GM23338 (cell line): ENCODE measurements around the gene POP4. TPM values are rescaled to one million over a fixed set of nuclear protein-coding genes. Genes with fewer than 3 reads are reported as not detected.

ENCODE experiments used
- ATAC-seq: fragments of 200-7000 bp; cut with Tn5 transposase; 3 replicates; pipeline ENCODE4 v1.9.1; 2020
- DNase-seq: peaks from one replicate; pipeline ENCODE4 v3.0.0-alpha.2; 2015; ENCODE audit warnings: low spot score
- H2AFZ ChIP-seq: fragments of 200-600 bp; sonication (generic); 2 replicates; pipeline ENCODE4 v1.8.0; 2016; ENCODE audit warnings: antibody characterized with exemption, mild to moderate bottlenecking, moderate library complexity
- H3F3A ChIP-seq: fragments of 200-600 bp; sonication (generic); replicated peaks from 2 replicates; pipeline ENCODE4 v1.8.0; 2017; ENCODE audit warnings: antibody characterized with exemption, mixed run types, low read depth
- H3K27ac ChIP-seq: fragments of 200-600 bp; sonication (generic); 2 replicates; pipeline ENCODE4 v1.6.1; 2016; ENCODE audit warnings: low read depth
- H3K27me3 ChIP-seq: fragments of 200-600 bp; sonication (generic); 2 replicates; pipeline ENCODE4 v1.8.0; 2016; ENCODE audit warnings: mild to moderate bottlenecking, mixed run types, moderate library complexity; ENCODE audit not compliant: insufficient read depth
- H3K36me3 ChIP-seq: fragments of 200-600 bp; sonication (generic); 2 replicates; pipeline ENCODE4 v1.8.0; 2016; ENCODE audit warnings: mild to moderate bottlenecking; ENCODE audit not compliant: insufficient read depth
- H3K4me1 ChIP-seq: fragments of 200-600 bp; sonication (generic); 2 replicates; pipeline ENCODE4 v1.8.0; 2016; ENCODE audit warnings: mild to moderate bottlenecking, moderate library complexity; ENCODE audit not compliant: insufficient read depth
- H3K4me2 ChIP-seq: fragments of 200-600 bp; sonication (generic); 2 replicates; pipeline ENCODE4 v1.7.1; 2017; ENCODE audit warnings: mixed run types
- H3K4me3 ChIP-seq: fragments of 200-600 bp; sonication (generic); 2 replicates; pipeline ENCODE4 v1.6.1; 2016; ENCODE audit warnings: mixed run types
- H3K79me2 ChIP-seq: fragments of 200-600 bp; sonication (generic); replicated peaks from 2 replicates; pipeline ENCODE4 v1.8.0; 2017; ENCODE audit warnings: mild to moderate bottlenecking; ENCODE audit not compliant: insufficient read depth
- H3K9me2 ChIP-seq: fragments of 200-600 bp; sonication (generic); 2 replicates; pipeline ENCODE4 v1.8.0; 2017; ENCODE audit not compliant: insufficient read depth
- H4K20me1 ChIP-seq: fragments of 200-600 bp; sonication (generic); replicated peaks from 2 replicates; pipeline ENCODE4 v1.8.0; 2017; ENCODE audit warnings: mild to moderate bottlenecking; ENCODE audit not compliant: insufficient read depth
- H3K27ac Mint-ChIP-seq: 2 replicates; pipeline ENCODE4 v1.8.0; 2020; ENCODE audit warnings: inconsistent platforms, mild to moderate bottlenecking, moderate library complexity, mixed read lengths
- H3K27me3 Mint-ChIP-seq: 3 replicates; pipeline ENCODE4 v1.8.0; 2022; ENCODE audit warnings: low read depth, mild to moderate bottlenecking, moderate library complexity, mixed read lengths, inconsistent platforms; ENCODE audit not compliant: insufficient read depth, poor library complexity
- H3K36me3 Mint-ChIP-seq: 3 replicates; pipeline ENCODE4 v1.8.0; 2021; ENCODE audit warnings: low read depth, mild to moderate bottlenecking, inconsistent platforms, moderate library complexity, mixed read lengths
- H3K4me1 Mint-ChIP-seq: 3 replicates; pipeline ENCODE4 v1.8.0; 2020; ENCODE audit warnings: mild to moderate bottlenecking, inconsistent platforms, mixed read lengths
- H3K4me3 Mint-ChIP-seq: 3 replicates; pipeline ENCODE4 v1.8.0; 2021; ENCODE audit warnings: moderate library complexity, mild to moderate bottlenecking, inconsistent platforms, mixed read lengths
- H3K9me3 Mint-ChIP-seq: 3 replicates; pipeline ENCODE4 v1.8.0; 2020; ENCODE audit warnings: moderate library complexity, mild to moderate bottlenecking, inconsistent platforms, mixed read lengths
- CREB1 ChIP-seq: fragments of 250-450 bp; sonication (Bioruptor Pico); IDR thresholded peaks from 2 replicates; pipeline ENCODE4 v1.5.0; 2020; ENCODE audit warnings: low read depth, mild to moderate bottlenecking, moderate library complexity
- EZH2 ChIP-seq: fragments of 200-600 bp; sonication (generic); IDR thresholded peaks from one replicate; pipeline ENCODE4 v1.8.0; 2017; ENCODE audit warnings: antibody characterized with exemption, mild to moderate bottlenecking, low read depth; ENCODE audit not compliant: unreplicated experiment
- EZH2phosphoT487 ChIP-seq: fragments of 200-600 bp; sonication (generic); IDR thresholded peaks from one replicate; pipeline ENCODE4 v1.8.1; 2018; ENCODE audit warnings: antibody characterized with exemption; ENCODE audit not compliant: unreplicated experiment
- JUNB ChIP-seq: IDR thresholded peaks from one replicate; pipeline ENCODE4 v1.6.1; 2016; ENCODE audit warnings: antibody characterized with exemption; ENCODE audit not compliant: unreplicated experiment
- NANOG ChIP-seq: IDR thresholded peaks from 2 replicates; pipeline ENCODE4 v1.6.1; 2016; ENCODE audit warnings: antibody characterized with exemption, borderline replicate concordance
- POLR2AphosphoS5 ChIP-seq: IDR thresholded peaks from 2 replicates; pipeline ENCODE4 v1.6.1; 2016; ENCODE audit warnings: antibody characterized with exemption, low read depth
- STAT1 ChIP-seq: IDR thresholded peaks from one replicate; pipeline ENCODE4 v1.6.1; 2016; ENCODE audit warnings: antibody characterized with exemption; ENCODE audit not compliant: unreplicated experiment
- ZNF114 ChIP-seq: fragments of 250-450 bp; sonication (Bioruptor Pico); IDR thresholded peaks from 2 replicates; pipeline ENCODE4 v1.5.0; 2020; ENCODE audit warnings: mild to moderate bottlenecking, moderate library complexity
- ZNF331 ChIP-seq: fragments of 250-450 bp; sonication (Bioruptor Pico); IDR thresholded peaks from 2 replicates; pipeline ENCODE4 v1.5.0; 2020; ENCODE audit warnings: low read depth, mild to moderate bottlenecking, moderate library complexity
- polyA plus RNA-seq: library from polyadenylated mRNA; unstranded; fragments of >200 nt; fragmentation: Nextera tagmentation; extraction: Ambion mirVana; gene quantifications from 2 replicates; pipeline ENCODE4 v1.2.1, GENCODE V29; 2016
- total RNA-seq: library from RNA; depleted of rRNA; stranded (reverse); fragments of >200 nt; shearing (Covaris generic); gene quantifications from 2 replicates; pipeline ENCODE4 v1.2.3, GENCODE V29; 2014
- TF ChIP-seq, protein P1 (sequence below), 2 experiments: fragments of 200-600 bp in 1 of 2; sonication (generic) in 1 of 2; conservative IDR thresholded peaks; 2 replicates each; pipeline versions ENCODE4 v1.5.1 to v1.6.1; 2016 to 2017; ENCODE audit warnings: antibody characterized with exemption in 2 of 2, low read depth in 2 of 2, mild to moderate bottlenecking in 2 of 2, moderate library complexity in 1 of 2
- TF ChIP-seq, protein P2 (sequence below): IDR thresholded peaks from 2 replicates; pipeline ENCODE4 v1.6.1; 2016; ENCODE audit warnings: antibody characterized with exemption
- TF ChIP-seq, protein P3 (sequence below): IDR thresholded peaks from one replicate; pipeline ENCODE4 v1.6.1; 2018; ENCODE audit warnings: antibody characterized with exemption; ENCODE audit not compliant: unreplicated experiment
- TF ChIP-seq, protein P4 (sequence below): fragments of 250-450 bp; sonication (Bioruptor Pico); IDR thresholded peaks from 2 replicates; pipeline ENCODE4 v1.5.0; 2020; ENCODE audit warnings: mild to moderate bottlenecking, moderate library complexity

POP4 gene
- total and polyA plus RNA-seq, 2 experiments from 2014 or later = 37.2 to 58.3 TPM

DNA sequence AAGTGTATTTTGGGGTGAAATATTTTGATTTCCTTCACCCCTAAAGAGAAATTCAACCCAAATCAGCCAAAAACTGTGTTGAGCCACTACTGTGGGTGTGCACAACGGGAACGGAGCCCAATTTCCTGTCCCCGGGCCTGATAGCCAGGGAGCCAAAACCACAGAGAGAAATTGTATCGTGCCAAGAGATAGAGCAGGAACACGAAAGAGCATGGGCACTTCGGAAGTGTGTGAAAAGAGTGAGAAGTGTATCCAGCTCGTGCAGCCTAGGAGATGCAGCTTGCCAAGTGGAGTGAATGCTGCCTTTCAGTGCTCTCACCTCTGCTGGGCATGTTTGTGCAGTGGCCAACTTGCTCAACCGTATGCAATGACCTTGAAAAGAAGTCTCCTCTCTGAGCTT is 39.8 kb downstream of the POP4 start:
- Histone ChIP-seq H3K4me3 (peak overlapping the region; percentile 36), H3K4me2 (peak overlapping the region; percentile 63), H3K27me3 (no peaks in the 10 kb centered on the region), H4K20me1 (no peaks in the 10 kb centered on the region), H3K36me3 (no peaks in the 10 kb centered on the region), H3K9me2 (no peaks in the 10 kb centered on the region), H3K4me1 (peaks cover 17% of the 10 kb centered on the region), H3K79me2 (no peaks in the 10 kb centered on the region), H2AFZ (peak overlapping the region; percentile 83), H3F3A (no peaks in the 10 kb centered on the region), H3K27ac (no peak overlapping the region)
- TF ChIP-seq, protein P1, sequence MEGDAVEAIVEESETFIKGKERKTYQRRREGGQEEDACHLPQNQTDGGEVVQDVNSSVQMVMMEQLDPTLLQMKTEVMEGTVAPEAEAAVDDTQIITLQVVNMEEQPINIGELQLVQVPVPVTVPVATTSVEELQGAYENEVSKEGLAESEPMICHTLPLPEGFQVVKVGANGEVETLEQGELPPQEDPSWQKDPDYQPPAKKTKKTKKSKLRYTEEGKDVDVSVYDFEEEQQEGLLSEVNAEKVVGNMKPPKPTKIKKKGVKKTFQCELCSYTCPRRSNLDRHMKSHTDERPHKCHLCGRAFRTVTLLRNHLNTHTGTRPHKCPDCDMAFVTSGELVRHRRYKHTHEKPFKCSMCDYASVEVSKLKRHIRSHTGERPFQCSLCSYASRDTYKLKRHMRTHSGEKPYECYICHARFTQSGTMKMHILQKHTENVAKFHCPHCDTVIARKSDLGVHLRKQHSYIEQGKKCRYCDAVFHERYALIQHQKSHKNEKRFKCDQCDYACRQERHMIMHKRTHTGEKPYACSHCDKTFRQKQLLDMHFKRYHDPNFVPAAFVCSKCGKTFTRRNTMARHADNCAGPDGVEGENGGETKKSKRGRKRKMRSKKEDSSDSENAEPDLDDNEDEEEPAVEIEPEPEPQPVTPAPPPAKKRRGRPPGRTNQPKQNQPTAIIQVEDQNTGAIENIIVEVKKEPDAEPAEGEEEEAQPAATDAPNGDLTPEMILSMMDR (conservative IDR thresholded peaks at IDR 0.05; ENCODE audit: low read depth in 2 of 2) = no peak
- TF ChIP-seq POLR2AphosphoS5 = no peak
- no peak for TF ChIP-seq ZNF331 (CRISPR knock-in tag)
- no peak for TF ChIP-seq ZNF114 (CRISPR knock-in tag)
- TF ChIP-seq CREB1 = no peak
- TF ChIP-seq, protein P2, sequence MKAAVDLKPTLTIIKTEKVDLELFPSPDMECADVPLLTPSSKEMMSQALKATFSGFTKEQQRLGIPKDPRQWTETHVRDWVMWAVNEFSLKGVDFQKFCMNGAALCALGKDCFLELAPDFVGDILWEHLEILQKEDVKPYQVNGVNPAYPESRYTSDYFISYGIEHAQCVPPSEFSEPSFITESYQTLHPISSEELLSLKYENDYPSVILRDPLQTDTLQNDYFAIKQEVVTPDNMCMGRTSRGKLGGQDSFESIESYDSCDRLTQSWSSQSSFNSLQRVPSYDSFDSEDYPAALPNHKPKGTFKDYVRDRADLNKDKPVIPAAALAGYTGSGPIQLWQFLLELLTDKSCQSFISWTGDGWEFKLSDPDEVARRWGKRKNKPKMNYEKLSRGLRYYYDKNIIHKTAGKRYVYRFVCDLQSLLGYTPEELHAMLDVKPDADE = no peak
- TF ChIP-seq EZH2phosphoT487 = no peak
- TF ChIP-seq, protein P3, sequence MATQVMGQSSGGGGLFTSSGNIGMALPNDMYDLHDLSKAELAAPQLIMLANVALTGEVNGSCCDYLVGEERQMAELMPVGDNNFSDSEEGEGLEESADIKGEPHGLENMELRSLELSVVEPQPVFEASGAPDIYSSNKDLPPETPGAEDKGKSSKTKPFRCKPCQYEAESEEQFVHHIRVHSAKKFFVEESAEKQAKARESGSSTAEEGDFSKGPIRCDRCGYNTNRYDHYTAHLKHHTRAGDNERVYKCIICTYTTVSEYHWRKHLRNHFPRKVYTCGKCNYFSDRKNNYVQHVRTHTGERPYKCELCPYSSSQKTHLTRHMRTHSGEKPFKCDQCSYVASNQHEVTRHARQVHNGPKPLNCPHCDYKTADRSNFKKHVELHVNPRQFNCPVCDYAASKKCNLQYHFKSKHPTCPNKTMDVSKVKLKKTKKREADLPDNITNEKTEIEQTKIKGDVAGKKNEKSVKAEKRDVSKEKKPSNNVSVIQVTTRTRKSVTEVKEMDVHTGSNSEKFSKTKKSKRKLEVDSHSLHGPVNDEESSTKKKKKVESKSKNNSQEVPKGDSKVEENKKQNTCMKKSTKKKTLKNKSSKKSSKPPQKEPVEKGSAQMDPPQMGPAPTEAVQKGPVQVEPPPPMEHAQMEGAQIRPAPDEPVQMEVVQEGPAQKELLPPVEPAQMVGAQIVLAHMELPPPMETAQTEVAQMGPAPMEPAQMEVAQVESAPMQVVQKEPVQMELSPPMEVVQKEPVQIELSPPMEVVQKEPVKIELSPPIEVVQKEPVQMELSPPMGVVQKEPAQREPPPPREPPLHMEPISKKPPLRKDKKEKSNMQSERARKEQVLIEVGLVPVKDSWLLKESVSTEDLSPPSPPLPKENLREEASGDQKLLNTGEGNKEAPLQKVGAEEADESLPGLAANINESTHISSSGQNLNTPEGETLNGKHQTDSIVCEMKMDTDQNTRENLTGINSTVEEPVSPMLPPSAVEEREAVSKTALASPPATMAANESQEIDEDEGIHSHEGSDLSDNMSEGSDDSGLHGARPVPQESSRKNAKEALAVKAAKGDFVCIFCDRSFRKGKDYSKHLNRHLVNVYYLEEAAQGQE = no peak
- TF ChIP-seq, protein P4, sequence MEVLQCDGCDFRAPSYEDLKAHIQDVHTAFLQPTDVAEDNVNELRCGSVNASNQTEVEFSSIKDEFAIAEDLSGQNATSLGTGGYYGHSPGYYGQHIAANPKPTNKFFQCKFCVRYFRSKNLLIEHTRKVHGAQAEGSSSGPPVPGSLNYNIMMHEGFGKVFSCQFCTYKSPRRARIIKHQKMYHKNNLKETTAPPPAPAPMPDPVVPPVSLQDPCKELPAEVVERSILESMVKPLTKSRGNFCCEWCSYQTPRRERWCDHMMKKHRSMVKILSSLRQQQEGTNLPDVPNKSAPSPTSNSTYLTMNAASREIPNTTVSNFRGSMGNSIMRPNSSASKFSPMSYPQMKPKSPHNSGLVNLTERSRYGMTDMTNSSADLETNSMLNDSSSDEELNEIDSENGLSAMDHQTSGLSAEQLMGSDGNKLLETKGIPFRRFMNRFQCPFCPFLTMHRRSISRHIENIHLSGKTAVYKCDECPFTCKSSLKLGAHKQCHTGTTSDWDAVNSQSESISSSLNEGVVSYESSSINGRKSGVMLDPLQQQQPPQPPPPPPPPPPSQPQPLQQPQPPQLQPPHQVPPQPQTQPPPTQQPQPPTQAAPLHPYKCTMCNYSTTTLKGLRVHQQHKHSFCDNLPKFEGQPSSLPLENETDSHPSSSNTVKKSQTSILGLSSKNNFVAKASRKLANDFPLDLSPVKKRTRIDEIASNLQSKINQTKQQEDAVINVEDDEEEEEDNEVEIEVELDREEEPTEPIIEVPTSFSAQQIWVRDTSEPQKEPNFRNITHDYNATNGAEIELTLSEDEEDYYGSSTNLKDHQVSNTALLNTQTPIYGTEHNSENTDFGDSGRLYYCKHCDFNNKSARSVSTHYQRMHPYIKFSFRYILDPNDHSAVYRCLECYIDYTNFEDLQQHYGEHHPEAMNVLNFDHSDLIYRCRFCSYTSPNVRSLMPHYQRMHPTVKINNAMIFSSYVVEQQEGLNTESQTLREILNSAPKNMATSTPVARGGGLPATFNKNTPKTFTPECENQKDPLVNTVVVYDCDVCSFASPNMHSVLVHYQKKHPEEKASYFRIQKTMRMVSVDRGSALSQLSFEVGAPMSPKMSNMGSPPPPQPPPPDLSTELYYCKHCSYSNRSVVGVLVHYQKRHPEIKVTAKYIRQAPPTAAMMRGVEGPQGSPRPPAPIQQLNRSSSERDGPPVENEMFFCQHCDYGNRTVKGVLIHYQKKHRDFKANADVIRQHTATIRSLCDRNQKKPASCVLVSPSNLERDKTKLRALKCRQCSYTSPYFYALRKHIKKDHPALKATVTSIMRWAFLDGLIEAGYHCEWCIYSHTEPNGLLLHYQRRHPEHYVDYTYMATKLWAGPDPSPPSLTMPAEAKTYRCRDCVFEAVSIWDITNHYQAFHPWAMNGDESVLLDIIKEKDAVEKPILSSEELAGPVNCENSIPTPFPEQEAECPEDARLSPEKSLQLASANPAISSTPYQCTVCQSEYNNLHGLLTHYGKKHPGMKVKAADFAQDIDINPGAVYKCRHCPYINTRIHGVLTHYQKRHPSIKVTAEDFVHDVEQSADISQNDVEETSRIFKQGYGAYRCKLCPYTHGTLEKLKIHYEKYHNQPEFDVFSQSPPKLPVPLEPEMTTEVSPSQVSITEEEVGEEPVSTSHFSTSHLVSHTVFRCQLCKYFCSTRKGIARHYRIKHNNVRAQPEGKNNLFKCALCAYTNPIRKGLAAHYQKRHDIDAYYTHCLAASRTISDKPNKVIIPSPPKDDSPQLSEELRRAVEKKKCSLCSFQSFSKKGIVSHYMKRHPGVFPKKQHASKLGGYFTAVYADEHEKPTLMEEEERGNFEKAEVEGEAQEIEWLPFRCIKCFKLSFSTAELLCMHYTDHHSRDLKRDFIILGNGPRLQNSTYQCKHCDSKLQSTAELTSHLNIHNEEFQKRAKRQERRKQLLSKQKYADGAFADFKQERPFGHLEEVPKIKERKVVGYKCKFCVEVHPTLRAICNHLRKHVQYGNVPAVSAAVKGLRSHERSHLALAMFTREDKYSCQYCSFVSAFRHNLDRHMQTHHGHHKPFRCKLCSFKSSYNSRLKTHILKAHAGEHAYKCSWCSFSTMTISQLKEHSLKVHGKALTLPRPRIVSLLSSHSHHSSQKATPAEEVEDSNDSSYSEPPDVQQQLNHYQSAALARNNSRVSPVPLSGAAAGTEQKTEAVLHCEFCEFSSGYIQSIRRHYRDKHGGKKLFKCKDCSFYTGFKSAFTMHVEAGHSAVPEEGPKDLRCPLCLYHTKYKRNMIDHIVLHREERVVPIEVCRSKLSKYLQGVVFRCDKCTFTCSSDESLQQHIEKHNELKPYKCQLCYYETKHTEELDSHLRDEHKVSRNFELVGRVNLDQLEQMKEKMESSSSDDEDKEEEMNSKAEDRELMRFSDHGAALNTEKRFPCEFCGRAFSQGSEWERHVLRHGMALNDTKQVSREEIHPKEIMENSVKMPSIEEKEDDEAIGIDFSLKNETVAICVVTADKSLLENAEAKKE (CRISPR knock-in tag) = no peak
- TF ChIP-seq JUNB = no peak
- TF ChIP-seq EZH2 = no peak
- no peak for TF ChIP-seq STAT1
- no peak for TF ChIP-seq NANOG
- DNase-seq (no peak), ATAC-seq (peak; percentile 58)
- H3K27ac Mint-ChIP-seq = no peak overlapping the region
- peaks cover 19% of the 10 kb centered on the region for H3K4me1 Mint-ChIP-seq
- H3K27me3 Mint-ChIP-seq = no peaks in the 10 kb centered on the region
- no peaks in the 10 kb centered on the region for H3K36me3 Mint-ChIP-seq
- no peaks in the 10 kb centered on the region; the same call in 2 of the 3 replicates for H3K9me3 Mint-ChIP-seq
- H3K4me3 Mint-ChIP-seq = no peak overlapping the region
